OCI-LY1 (cell line): ENCODE measurements around the gene STMND1.

Experiments
- H2AFZ ChIP-seq: fragments of 200-600 bp; sonication (generic), shearing (Covaris generic); 2 replicates; pipeline ENCODE4 v1.6.0; 2014; ENCODE audit warnings: antibody characterized with exemption, mild to moderate bottlenecking, low read length
- H3F3A ChIP-seq: fragments of 200-600 bp; sonication (generic), shearing (Covaris generic); 2 replicates; pipeline ENCODE4 v1.6.0; 2014; ENCODE audit warnings: mild to moderate bottlenecking, antibody characterized with exemption, low read length, moderate library complexity; ENCODE audit not compliant: insufficient read depth
- H3K27ac ChIP-seq: fragments of 200-600 bp; sonication (generic); 2 replicates; pipeline ENCODE4 v1.5.1; 2014; ENCODE audit warnings: low read length, mixed run types, mild to moderate bottlenecking, low read depth; ENCODE audit not compliant: poor library complexity, severe bottlenecking
- H3K27me3 ChIP-seq: fragments of 200-600 bp; sonication (generic); 2 replicates; pipeline ENCODE4 v1.6.0; 2014; ENCODE audit warnings: antibody characterized with exemption, mild to moderate bottlenecking, low read length, moderate library complexity; ENCODE audit not compliant: insufficient read depth
- H3K36me3 ChIP-seq: fragments of 200-600 bp; sonication (generic); 2 replicates; pipeline ENCODE4 v1.6.1; 2014; ENCODE audit warnings: mild to moderate bottlenecking, antibody characterized with exemption, low read length, moderate library complexity, mixed read lengths; ENCODE audit not compliant: insufficient read depth
- H3K4me1 ChIP-seq: fragments of 200-600 bp; sonication (generic); 2 replicates; pipeline ENCODE4 v1.5.1; 2014; ENCODE audit warnings: mild to moderate bottlenecking, low read length, moderate library complexity; ENCODE audit not compliant: insufficient read depth, severe bottlenecking
- H3K4me2 ChIP-seq: fragments of 200-600 bp; sonication (generic), shearing (Covaris generic); 2 replicates; pipeline ENCODE4 v1.6.1; 2014; ENCODE audit warnings: low read length
- H3K4me3 ChIP-seq: fragments of 200-600 bp; sonication (generic); 2 replicates; pipeline ENCODE4 v1.5.1; 2014; ENCODE audit warnings: low read length, low read depth, mild to moderate bottlenecking, mixed read lengths; ENCODE audit not compliant: poor library complexity, severe bottlenecking
- H3K79me2 ChIP-seq: fragments of 200-600 bp; shearing (Covaris generic); 2 replicates; pipeline ENCODE4 v1.6.1; 2016; ENCODE audit warnings: mixed run types, low read length, mixed read lengths; ENCODE audit not compliant: insufficient read depth
- H3K9ac ChIP-seq: fragments of 200-600 bp; sonication (generic), shearing (Covaris generic); 2 replicates; pipeline ENCODE4 v1.6.1; 2014; ENCODE audit warnings: mild to moderate bottlenecking, low read length, mixed read lengths
- H3K9me2 ChIP-seq: fragments of 200-600 bp; sonication (generic), shearing (Covaris generic); 2 replicates; pipeline ENCODE4 v1.6.1; 2014; ENCODE audit warnings: low read depth, mild to moderate bottlenecking, low read length, mixed read lengths
- H3K9me3 ChIP-seq: fragments of 200-600 bp; shearing (Covaris generic); 2 replicates; pipeline ENCODE4 v1.6.1; 2014; ENCODE audit warnings: low read length, mixed read lengths
- H4K20me1 ChIP-seq: fragments of 200-600 bp; sonication (generic), shearing (Covaris generic); 2 replicates; pipeline ENCODE4 v1.6.0; 2016; ENCODE audit warnings: mild to moderate bottlenecking, low read length; ENCODE audit not compliant: insufficient read depth
- CTCF ChIP-seq: fragments of 200-600 bp; sonication (generic), shearing (Covaris generic); IDR thresholded peaks from 2 replicates; pipeline ENCODE4 v1.5.1; 2017; ENCODE audit warnings: mild to moderate bottlenecking, antibody characterized with exemption, low read length, moderate library complexity, mixed read lengths
- EZH2 ChIP-seq: fragments of 200-600 bp; sonication (generic), shearing (Covaris generic); IDR thresholded peaks from 2 replicates; pipeline ENCODE4 v1.8.0; 2017; ENCODE audit warnings: borderline replicate concordance, mixed run types, mild to moderate bottlenecking, antibody characterized with exemption, low read length, moderate library complexity, mixed read lengths

STMND1 gene

DNA sequence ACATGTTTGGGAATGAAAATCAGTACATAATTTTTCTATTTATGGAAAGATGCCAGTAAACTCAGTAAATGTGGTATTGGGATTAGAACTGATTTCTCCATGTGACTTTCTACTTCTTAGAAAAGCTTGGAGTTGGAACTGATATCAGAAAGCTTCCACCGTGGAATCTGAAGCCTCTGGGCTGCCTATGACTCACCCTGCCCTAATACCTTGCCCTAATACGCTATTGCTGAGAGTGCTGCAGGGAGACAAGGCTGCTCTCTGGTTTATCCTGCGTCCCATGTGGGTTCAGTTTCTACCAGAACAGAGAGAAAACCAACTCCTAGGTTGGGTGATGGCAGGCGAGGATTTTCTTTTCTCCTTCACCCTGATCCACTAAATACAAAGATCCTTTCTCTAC is 3.3 kb upstream of the STMND1 start:
- H3K4me3 ChIP-seq, result no peak overlapping the region
- H3K79me2 ChIP-seq, result no peaks in the 10 kb centered on the region
- no peak overlapping the region for H3K9ac ChIP-seq
- no peaks in the 10 kb centered on the region for H3K27me3 ChIP-seq
- TF ChIP-seq EZH2 (no peak), CTCF (no peak)
- no peaks in the 10 kb centered on the region for H3K9me3 ChIP-seq
- no peaks in the 10 kb centered on the region for H3K36me3 ChIP-seq
- H3K4me2 ChIP-seq, result no peak overlapping the region
- H3F3A ChIP-seq, result no peaks in the 10 kb centered on the region
- no peak overlapping the region for H2AFZ ChIP-seq
- no peaks in the 10 kb centered on the region for H3K4me1 ChIP-seq
- H4K20me1 ChIP-seq, result no peaks in the 10 kb centered on the region
- H3K27ac ChIP-seq, result no peak overlapping the region
- H3K9me2 ChIP-seq, result no peaks in the 10 kb centered on the region

- Histone ChIP-seq H2AFZ (no peak overlapping the region), H3K9me3 (no peaks in the 10 kb centered on the region), H3K4me3 (no peak overlapping the region), H3K36me3 (no peaks in the 10 kb centered on the region), H3K4me1 (no peaks in the 10 kb centered on the region), H3K9ac (no peak overlapping the region), H3K27me3 (no peaks in the 10 kb centered on the region), H3F3A (no peaks in the 10 kb centered on the region), H3K4me2 (no peak overlapping the region), H3K79me2 (no peaks in the 10 kb centered on the region), H4K20me1 (no peaks in the 10 kb centered on the region), H3K9me2 (no peaks in the 10 kb centered on the region), H3K27ac (no peak overlapping the region)
- no peak for TF ChIP-seq EZH2
- no peak for TF ChIP-seq CTCF
Measured at GRCh38 chr6:17099401-17100059, 2.3 kb upstream of the STMND1 start.

DNA sequence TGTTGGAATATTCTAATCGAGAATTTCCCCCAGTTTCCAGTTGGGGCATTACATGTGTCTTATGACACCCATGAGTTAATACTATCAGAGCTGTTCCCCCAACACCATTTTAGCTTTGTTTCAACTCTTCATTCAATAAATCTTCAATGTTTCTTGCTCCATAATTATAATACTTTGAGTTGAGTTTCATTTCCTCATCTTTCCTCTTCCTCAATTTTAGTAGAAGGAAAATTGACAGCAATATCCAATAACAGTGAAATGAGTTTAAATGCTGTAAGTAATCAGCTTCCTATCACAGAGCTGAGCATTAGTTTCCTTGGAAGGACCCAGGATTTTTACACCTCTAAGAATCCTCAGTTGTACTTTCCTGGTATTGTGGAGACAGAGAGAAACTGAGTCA is 1.0 kb upstream of the STMND1 start:
- no peaks in the 10 kb centered on the region for H3K9me2 ChIP-seq
- H3K4me3 ChIP-seq, result no peak overlapping the region
- H3K27ac ChIP-seq, result no peak overlapping the region
- no peaks in the 10 kb centered on the region for H3K27me3 ChIP-seq
- H4K20me1 ChIP-seq, result no peaks in the 10 kb centered on the region
- H3K9ac ChIP-seq, result no peak overlapping the region
- no peaks in the 10 kb centered on the region for H3K79me2 ChIP-seq
- H3K36me3 ChIP-seq, result no peaks in the 10 kb centered on the region
- no peaks in the 10 kb centered on the region for H3F3A ChIP-seq
- TF ChIP-seq CTCF, result no peak
- no peak for TF ChIP-seq EZH2
- H3K9me3 ChIP-seq, result no peaks in the 10 kb centered on the region
- no peak overlapping the region for H3K4me2 ChIP-seq
- no peak overlapping the region for H2AFZ ChIP-seq
- H3K4me1 ChIP-seq, result no peaks in the 10 kb centered on the region
